ENCODE data around the gene DDX53.

DDX53 gene

DNA sequence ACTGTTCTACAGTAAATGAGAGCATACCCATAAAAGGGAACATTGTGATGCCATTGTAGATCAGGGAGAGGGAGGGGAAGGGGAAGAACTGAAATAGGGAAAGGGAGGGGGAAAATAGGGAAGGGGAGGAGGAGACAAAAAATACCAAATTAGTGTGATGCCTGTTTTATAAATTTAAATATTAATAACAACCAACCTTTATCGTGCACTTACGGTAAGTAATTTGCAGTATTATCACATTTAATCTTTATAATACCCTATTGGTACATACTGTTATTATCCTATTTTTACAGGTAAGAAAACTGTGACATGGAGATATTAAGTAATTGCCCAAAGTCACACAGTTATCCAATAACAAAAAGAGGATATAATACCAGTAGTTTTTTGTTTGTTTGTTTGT is 41.5 kb upstream of the DDX53 start:
- TF ChIP-seq EZH2phosphoT487 (IDR thresholded peaks at IDR 0.05; ENCODE audit: low read length), result no peak
- TF ChIP-seq, protein P1, sequence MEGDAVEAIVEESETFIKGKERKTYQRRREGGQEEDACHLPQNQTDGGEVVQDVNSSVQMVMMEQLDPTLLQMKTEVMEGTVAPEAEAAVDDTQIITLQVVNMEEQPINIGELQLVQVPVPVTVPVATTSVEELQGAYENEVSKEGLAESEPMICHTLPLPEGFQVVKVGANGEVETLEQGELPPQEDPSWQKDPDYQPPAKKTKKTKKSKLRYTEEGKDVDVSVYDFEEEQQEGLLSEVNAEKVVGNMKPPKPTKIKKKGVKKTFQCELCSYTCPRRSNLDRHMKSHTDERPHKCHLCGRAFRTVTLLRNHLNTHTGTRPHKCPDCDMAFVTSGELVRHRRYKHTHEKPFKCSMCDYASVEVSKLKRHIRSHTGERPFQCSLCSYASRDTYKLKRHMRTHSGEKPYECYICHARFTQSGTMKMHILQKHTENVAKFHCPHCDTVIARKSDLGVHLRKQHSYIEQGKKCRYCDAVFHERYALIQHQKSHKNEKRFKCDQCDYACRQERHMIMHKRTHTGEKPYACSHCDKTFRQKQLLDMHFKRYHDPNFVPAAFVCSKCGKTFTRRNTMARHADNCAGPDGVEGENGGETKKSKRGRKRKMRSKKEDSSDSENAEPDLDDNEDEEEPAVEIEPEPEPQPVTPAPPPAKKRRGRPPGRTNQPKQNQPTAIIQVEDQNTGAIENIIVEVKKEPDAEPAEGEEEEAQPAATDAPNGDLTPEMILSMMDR (IDR thresholded peaks at IDR 0.05; ENCODE audit: low read length), result no peak
- no peak for TF ChIP-seq EZH2 (optimal IDR thresholded peaks at IDR 0.05; ENCODE audit: low read depth, low read length)
- Histone ChIP-seq H2AFZ (ENCODE audit: low read length) (no peak overlapping the region), H3K4me2 (ENCODE audit: low read depth, low read length) (no peak overlapping the region)

DNA sequence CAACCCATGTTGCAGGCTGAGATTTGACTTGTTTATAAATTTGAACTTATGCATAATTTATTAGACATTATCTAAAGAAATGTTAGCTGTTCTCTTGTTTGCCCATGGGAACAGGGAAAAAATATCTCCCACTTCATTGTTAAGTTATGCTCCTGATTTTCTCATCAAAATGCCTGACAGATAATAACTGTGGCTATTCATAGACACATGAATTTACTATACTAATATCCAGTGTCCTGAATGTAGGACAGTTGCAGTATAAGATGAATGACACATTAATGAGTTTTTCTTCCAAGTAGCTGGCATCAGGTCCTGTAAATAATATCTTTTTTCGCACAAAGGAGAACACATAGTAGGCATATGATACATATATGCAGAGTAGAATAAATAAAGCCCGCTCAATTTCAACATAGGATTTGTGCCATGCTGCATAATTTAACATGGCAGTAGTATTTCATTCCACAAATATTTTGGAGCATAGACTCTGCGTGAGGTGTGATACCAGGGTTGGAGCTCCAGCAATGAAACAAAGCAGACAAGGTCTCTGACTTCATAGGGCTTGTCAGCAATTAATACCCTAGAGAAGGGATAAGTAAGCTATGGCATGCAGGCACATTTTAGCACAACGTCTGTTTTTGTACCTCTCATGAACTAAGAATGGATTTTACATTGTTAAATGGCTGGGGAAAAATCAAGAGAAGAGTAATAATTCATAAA is 40.4 kb upstream of the DDX53 start:
- H3K27me3 ChIP-seq (replicated peaks; ENCODE audit: insufficient read depth, low read length), result no peaks in the 10 kb centered on the region
- no peaks in the 10 kb centered on the region for H3K9me3 ChIP-seq (replicated peaks; ENCODE audit: insufficient read depth, low read length)
- no peak for DNase-seq
- no peak overlapping the region for H3K4me3 ChIP-seq (ENCODE audit: low read length)
- no peak overlapping the region for H2AFZ ChIP-seq (ENCODE audit: low read length)
- TF ChIP-seq EZH2phosphoT487 (IDR thresholded peaks at IDR 0.05; ENCODE audit: low read length) (no peak), EZH2 (optimal IDR thresholded peaks at IDR 0.05; ENCODE audit: low read depth, low read length) (no peak)
- TF ChIP-seq, protein P1 (IDR thresholded peaks at IDR 0.05; ENCODE audit: low read length), result no peak
- H3K4me2 ChIP-seq (ENCODE audit: low read depth, low read length), result no peak overlapping the region
- H3K9me2 ChIP-seq (replicated peaks; ENCODE audit: insufficient read depth, low read length), result no peaks in the 10 kb centered on the region
- no peaks in the 10 kb centered on the region for H4K20me1 ChIP-seq (ENCODE audit: insufficient read depth, low read length)
- no peaks in the 10 kb centered on the region for H3K79me2 ChIP-seq (ENCODE audit: low read length)
- H3K4me1 ChIP-seq (ENCODE audit: low read length), result no peaks in the 10 kb centered on the region
- H3K27ac ChIP-seq (ENCODE audit: low read length), result no peak overlapping the region
- H3K36me3 ChIP-seq (replicated peaks; ENCODE audit: insufficient read depth, low read length), result no peaks in the 10 kb centered on the region
- no peak overlapping the region for H3K9ac ChIP-seq (ENCODE audit: low read length)
- H3F3A ChIP-seq (ENCODE audit: insufficient read depth, low read length), result no peaks in the 10 kb centered on the region

More for the DNA sequence above, 41.5 kb upstream of the DDX53 start:
- H3K79me2 ChIP-seq (ENCODE audit: low read length), result no peaks in the 10 kb centered on the region
- no peak for DNase-seq
- H3F3A ChIP-seq (ENCODE audit: insufficient read depth, low read length), result no peaks in the 10 kb centered on the region
- no peak overlapping the region for H3K9ac ChIP-seq (ENCODE audit: low read length)
- H3K27me3 ChIP-seq (replicated peaks; ENCODE audit: insufficient read depth, low read length), result no peaks in the 10 kb centered on the region
- no peaks in the 10 kb centered on the region for H3K9me3 ChIP-seq (replicated peaks; ENCODE audit: insufficient read depth, low read length)
- no peaks in the 10 kb centered on the region for H3K4me1 ChIP-seq (ENCODE audit: low read length)
- H3K27ac ChIP-seq (ENCODE audit: low read length), result no peak overlapping the region
- no peaks in the 10 kb centered on the region for H3K9me2 ChIP-seq (replicated peaks; ENCODE audit: insufficient read depth, low read length)
- H3K4me3 ChIP-seq (ENCODE audit: low read length), result no peak overlapping the region
- H3K36me3 ChIP-seq (replicated peaks; ENCODE audit: insufficient read depth, low read length), result no peaks in the 10 kb centered on the region
- H4K20me1 ChIP-seq (ENCODE audit: insufficient read depth, low read length), result no peaks in the 10 kb centered on the region

DNA sequence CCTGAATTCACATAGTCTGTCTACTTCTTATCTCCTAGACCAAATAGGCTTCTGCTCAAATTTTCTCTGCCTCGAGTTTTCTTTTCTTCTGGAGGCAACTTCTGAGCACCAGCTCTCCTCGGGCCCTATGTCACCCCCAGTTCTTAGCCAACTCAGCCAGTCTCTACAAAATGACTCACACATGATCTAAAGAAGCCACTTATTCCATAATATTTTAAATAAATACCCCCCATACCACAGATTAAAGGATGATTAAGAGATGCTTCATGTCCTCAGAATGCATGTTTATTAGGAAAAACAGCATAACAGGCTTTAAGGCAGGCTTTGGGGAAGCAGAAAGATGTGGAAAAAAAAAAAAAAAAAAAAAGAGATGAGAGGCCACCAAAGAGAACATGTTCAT is 36.6 kb upstream of the DDX53 start:
- H3K79me2 ChIP-seq (ENCODE audit: low read length), result no peaks in the 10 kb centered on the region
- no peak for DNase-seq
- no peak overlapping the region for H3K9ac ChIP-seq (ENCODE audit: low read length)
- no peaks in the 10 kb centered on the region for H3K27me3 ChIP-seq (replicated peaks; ENCODE audit: insufficient read depth, low read length)
- H3K4me1 ChIP-seq (ENCODE audit: low read length), result no peaks in the 10 kb centered on the region
- TF ChIP-seq EZH2 (optimal IDR thresholded peaks at IDR 0.05; ENCODE audit: low read depth, low read length) (no peak), EZH2phosphoT487 (IDR thresholded peaks at IDR 0.05; ENCODE audit: low read length) (no peak)
- TF ChIP-seq, protein P1 (IDR thresholded peaks at IDR 0.05; ENCODE audit: low read length), result no peak
- H3F3A ChIP-seq (ENCODE audit: insufficient read depth, low read length), result no peaks in the 10 kb centered on the region
- no peaks in the 10 kb centered on the region for H3K9me2 ChIP-seq (replicated peaks; ENCODE audit: insufficient read depth, low read length)
- H2AFZ ChIP-seq (ENCODE audit: low read length), result no peak overlapping the region
- H3K36me3 ChIP-seq (replicated peaks; ENCODE audit: insufficient read depth, low read length), result no peaks in the 10 kb centered on the region
- no peaks in the 10 kb centered on the region for H3K9me3 ChIP-seq (replicated peaks; ENCODE audit: insufficient read depth, low read length)
- H4K20me1 ChIP-seq (ENCODE audit: insufficient read depth, low read length), result no peaks in the 10 kb centered on the region
- no peak overlapping the region for H3K4me3 ChIP-seq (ENCODE audit: low read length)
- H3K27ac ChIP-seq (ENCODE audit: low read length), result no peak overlapping the region
- H3K4me2 ChIP-seq (ENCODE audit: low read depth, low read length), result no peak overlapping the region
